Measurements from ENCODE around the gene OR5B12. TPM values are rescaled to one million over a fixed set of nuclear protein-coding genes. Genes with fewer than 3 reads are reported as not detected.

Gene OR5B12
- total and polyA plus RNA-seq, 10 of the 15 experiments (the other 5 are each of a cell fraction or from before 2014, with no cell fraction given): 0.29 TPM; not detected in 9

GRCh38 chr11:58471892-58472291, 29.9 kb upstream of the OR5B12 start:
- Histone ChIP-seq H3K27ac (ENCODE audit: control insufficient read depth, insufficient read depth) (no peak overlapping the region), H3K9ac (ENCODE audit: control insufficient read depth, insufficient read depth, low read length) (no peak overlapping the region), H3K9me3 (replicated peaks; ENCODE audit: control insufficient read depth, insufficient read depth, low read length) (no peaks in the 10 kb centered on the region; the same call in 1 of the 3 replicates), H2AFZ (ENCODE audit: control insufficient read depth, low read depth, low read length) (no peak overlapping the region), H3K4me2 (ENCODE audit: control insufficient read depth, insufficient read depth) (no peak overlapping the region), H3K4me3 (no peak overlapping the region), H3K79me2 (ENCODE audit: control insufficient read depth, insufficient read depth, low read length) (no peaks in the 10 kb centered on the region), H4K20me1 (ENCODE audit: control insufficient read depth, insufficient read depth) (no peaks in the 10 kb centered on the region), H3K4me1 (ENCODE audit: control insufficient read depth, insufficient read depth, low read length) (no peaks in the 10 kb centered on the region), H3K36me3 (ENCODE audit: control insufficient read depth in 2 of 2, insufficient read depth in 2 of 2, low read length in 1 of 2) (no peaks in the 10 kb centered on the region), H3K27me3 (replicated peaks in 1 of 2; ENCODE audit: control insufficient read depth in 2 of 2, insufficient read depth in 2 of 2, low read length in 1 of 2) (no peaks in the 10 kb centered on the region)
- BruUV-seq (replicated peaks): no TSS peak
- no peak for DNase-seq (ENCODE audit: low read depth, low spot score)
- CTCF ChIA-PET: no interaction called here
- POLR2A ChIA-PET: no interaction called here
- RAD21 ChIA-PET (ENCODE audit: unreplicated experiment): no interaction called here
- intact Hi-C loops (cut with micrococcal nuclease; ENCODE audit: unreplicated experiment) (no loop called here), in situ Hi-C loops (cut with MboI) (no loop called here)
- TF ChIP-seq CBX5 (IDR thresholded peaks at IDR 0.05; ENCODE audit: low read depth) (peak; percentile 87), SUZ12 (IDR thresholded peaks at IDR 0.05; ENCODE audit: unreplicated experiment) (no peak), TBL1XR1 (IDR thresholded peaks at IDR 0.05; ENCODE audit: low read depth, low read length) (no peak), BACH1 (IDR thresholded peaks at IDR 0.05; ENCODE audit: borderline replicate concordance) (no peak), ZNF384 (IDR thresholded peaks at IDR 0.05; ENCODE audit: borderline replicate concordance, low read depth, low read length) (peak; percentile 81), BHLHE40 (IDR thresholded peaks at IDR 0.05; ENCODE audit: borderline replicate concordance in 1 of 2, low read depth in 2 of 2, low read length in 1 of 2) (no peak)
- FAIRE-seq: no peak
- ATAC-seq: no peak
- SMC1A ChIA-PET (ENCODE audit: uncharacterized antibody, unreplicated experiment): no interaction called here

- Histone ChIP-seq H2AFZ (ENCODE audit: control insufficient read depth, low read depth, low read length) (no peak overlapping the region), H3K27me3 (replicated peaks in 1 of 2; ENCODE audit: control insufficient read depth in 2 of 2, insufficient read depth in 2 of 2, low read length in 1 of 2) (no peaks in the 10 kb centered on the region), H3K9me3 (replicated peaks; ENCODE audit: control insufficient read depth, insufficient read depth, low read length) (no peaks in the 10 kb centered on the region; the same call in 2 of the 3 replicates), H4K20me1 (ENCODE audit: control insufficient read depth, insufficient read depth) (no peaks in the 10 kb centered on the region), H3K79me2 (ENCODE audit: control insufficient read depth, insufficient read depth, low read length) (no peaks in the 10 kb centered on the region), H3K36me3 (ENCODE audit: control insufficient read depth in 2 of 2, insufficient read depth in 2 of 2, low read length in 1 of 2) (no peaks in the 10 kb centered on the region), H3K9ac (ENCODE audit: control insufficient read depth, insufficient read depth, low read length) (no peak overlapping the region), H3K27ac (ENCODE audit: control insufficient read depth, insufficient read depth) (no peak overlapping the region), H3K4me2 (ENCODE audit: control insufficient read depth, insufficient read depth) (no peak overlapping the region), H3K4me3 (no peak overlapping the region), H3K4me1 (ENCODE audit: control insufficient read depth, insufficient read depth, low read length) (no peaks in the 10 kb centered on the region)
- no peak for DNase-seq (ENCODE audit: low read depth, low spot score)
- ChIA-PET POLR2A (no interaction called here), SMC1A (ENCODE audit: uncharacterized antibody, unreplicated experiment) (interaction anchor here (1.1 to 1.2 kb wide), 2 partner anchors 10 to 32 kb away, joined by 4 read pairs; no protein-coding TSS in a partner anchor), RAD21 (ENCODE audit: unreplicated experiment) (no interaction called here), CTCF (interaction anchor here (1.4 kb wide), 1 partner anchor 47 kb away, joined by 4 read pairs; no protein-coding TSS in a partner anchor)
- WGBS (ENCODE audit: insufficient coverage, insufficient replicate concordance, low lambda C conversion rate, missing lambda C conversion rate): 65% methylated on average over 1 of the region's 1 CpG
- no peak for FAIRE-seq
- BruUV-seq (replicated peaks): no TSS peak
- in situ Hi-C loops (cut with MboI) (no loop called here), intact Hi-C loops (cut with micrococcal nuclease; ENCODE audit: unreplicated experiment) (no loop called here)
- ATAC-seq: no peak
- TF ChIP-seq TAF1 (IDR thresholded peaks at IDR 0.05; ENCODE audit: borderline replicate concordance, low read depth, low read length) (no peak), CEBPZ (IDR thresholded peaks at IDR 0.05; ENCODE audit: low read depth, low read length) (no peak), ZNF687 (IDR thresholded peaks at IDR 0.05) (no peak), RCOR1 (conservative IDR thresholded peaks at IDR 0.05; ENCODE audit: low read depth, low read length) (no peak), STAT1 (conservative IDR thresholded peaks at IDR 0.05) (no peak), POLR2AphosphoS5 (IDR thresholded peaks at IDR 0.05; ENCODE audit: low read length) (no peak)
Measured at GRCh38 chr11:58466293-58466692, 24.3 kb upstream of the OR5B12 start.

All from GM12878 (cell line).